PC-3 (cell line): ENCODE measurements around the gene RBM33. TPM values are rescaled to one million over a fixed set of nuclear protein-coding genes. Genes with fewer than 3 reads are reported as not detected.

ENCODE experiments used
- ATAC-seq: fragments of 200-7000 bp; cut with Tn5 transposase; 2 replicates; pipeline ENCODE4 v1.9.1; 2020; ENCODE audit warnings: mild to moderate bottlenecking, moderate library complexity
- BruUV-seq: library from RNA; stranded (reverse); fragments of 400-500 nt; replicated peaks from 2 replicates; lab custom pipeline; 2021; lab: Mats Ljungman, UMichigan
- CTCF ChIA-PET: fragments of 300-600 bp; sonication (Branson Sonifier 250); formaldehyde crosslinking; loops from one replicate; lab custom pipeline; 2022; ENCODE audit warnings: antibody characterized with exemption; lab: Charles Lee
- POLR2A ChIA-PET: fragments of 300-600 bp; sonication (Branson Sonifier 250); formaldehyde crosslinking; loops from one replicate; lab custom pipeline; 2022; ENCODE audit warnings: antibody characterized with exemption; ENCODE audit not compliant: unreplicated experiment; lab: Charles Lee
- DNase-seq: peaks from one replicate; pipeline ENCODE4 v3.0.0-alpha.2; 2015
- H2AFZ ChIP-seq: fragments of 300-600 bp; sonication (generic); 2 replicates; pipeline ENCODE4 v1.6.0; 2016; ENCODE audit warnings: antibody characterized with exemption, low read length
- H3F3A ChIP-seq: fragments of 300-600 bp; sonication (generic); one replicate; pipeline ENCODE4 v1.6.0; 2017; ENCODE audit warnings: antibody characterized with exemption, low read length, control low read depth, mild to moderate bottlenecking; ENCODE audit not compliant: unreplicated experiment
- H3K27ac ChIP-seq: fragments of 300-600 bp; sonication (generic); 2 replicates; pipeline ENCODE4 v1.5.1; 2016; ENCODE audit warnings: mild to moderate bottlenecking, low read length
- H3K27me3 ChIP-seq: fragments of 300-600 bp; sonication (generic); 2 replicates; pipeline ENCODE4 v1.6.1; 2016; ENCODE audit warnings: low read length, mixed read lengths
- H3K36me3 ChIP-seq: fragments of 300-600 bp; sonication (generic); 2 replicates; pipeline ENCODE4 v1.6.1; 2016; ENCODE audit warnings: low read depth, mixed run types, low read length, mixed read lengths
- H3K4me1 ChIP-seq: fragments of 300-600 bp; sonication (generic); 2 replicates; pipeline ENCODE4 v1.5.1; 2016; ENCODE audit warnings: low read length; ENCODE audit not compliant: insufficient read depth
- H3K4me2 ChIP-seq: fragments of 300-600 bp; sonication (generic); 2 replicates; pipeline ENCODE4 v1.6.0; 2016; ENCODE audit warnings: low read length
- H3K4me3 ChIP-seq: fragments of 300-600 bp; sonication (generic); 2 replicates; pipeline ENCODE4 v1.5.1; 2016; ENCODE audit warnings: mild to moderate bottlenecking, low read length, mixed read lengths
- H3K79me2 ChIP-seq: fragments of 300-600 bp; sonication (generic); 2 replicates; pipeline ENCODE4 v1.6.1; 2017; ENCODE audit warnings: low read length, mixed read lengths
- H3K9ac ChIP-seq: fragments of 300-600 bp; sonication (generic); 2 replicates; pipeline ENCODE4 v1.6.0; 2016; ENCODE audit warnings: mild to moderate bottlenecking, low read length
- H3K9me2 ChIP-seq: fragments of 300-600 bp; sonication (generic); replicated peaks from 2 replicates; pipeline ENCODE4 v1.6.1; 2016; ENCODE audit warnings: mixed run types, low read length, mixed read lengths
- H3K9me3 ChIP-seq: fragments of 300-600 bp; sonication (generic); 2 replicates; pipeline ENCODE4 v1.6.1; 2016; ENCODE audit warnings: low read length, mixed read lengths
- H4K20me1 ChIP-seq: fragments of 300-600 bp; sonication (generic); 2 replicates; pipeline ENCODE4 v1.6.1; 2016; ENCODE audit warnings: low read length, mixed read lengths
- CTCF ChIP-seq: fragments of 300-600 bp; sonication (generic); conservative IDR thresholded peaks from 2 replicates; pipeline ENCODE4 v1.5.1; 2017; ENCODE audit warnings: antibody characterized with exemption, low read depth, mild to moderate bottlenecking, low read length
- EZH2 ChIP-seq: fragments of 300-600 bp; sonication (generic); IDR thresholded peaks from one replicate; pipeline ENCODE4 v1.6.1; 2017; ENCODE audit warnings: antibody characterized with exemption, mild to moderate bottlenecking, low read length; ENCODE audit not compliant: unreplicated experiment
- EZH2phosphoT487 ChIP-seq: fragments of 300-600 bp; sonication (generic); IDR thresholded peaks from 2 replicates; pipeline ENCODE4 v1.6.1; 2018; ENCODE audit warnings: mild to moderate bottlenecking, antibody characterized with exemption, low read length, borderline replicate concordance
- intact Hi-C: fragments of 100-400 bp; cut with micrococcal nuclease; formaldehyde crosslinking; loops from 2 replicates; pipeline ENCODE4 v1.9.0; 2023
- total RNA-seq: library from RNA; depleted of rRNA; stranded (reverse); fragments of >200 nt; gene quantifications from 2 replicates; pipeline ENCODE4 v1.2.3, GENCODE V29; 2014

The RBM33 gene
- total RNA-seq, 1 experiment from 2014 or later = 25.3 TPM

DNA sequence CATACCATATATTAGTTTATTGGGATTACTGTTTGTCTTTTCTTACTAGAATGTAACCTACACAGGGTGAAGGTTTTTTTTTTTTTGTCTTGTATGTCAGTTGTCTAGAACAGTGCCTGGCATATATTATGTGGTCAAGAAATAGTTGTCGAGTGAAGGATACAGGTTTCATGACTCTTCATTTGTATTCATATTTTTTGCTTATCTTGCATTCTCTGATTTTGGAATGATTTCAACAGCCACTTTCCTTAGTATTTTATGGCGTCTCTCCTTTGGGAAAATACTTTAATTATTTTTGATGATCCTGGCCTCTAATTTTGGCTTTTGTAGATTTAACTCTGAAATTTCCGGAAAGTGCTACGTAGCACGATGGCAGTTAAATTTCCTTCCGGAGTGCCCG is 12.4 kb downstream of the RBM33 start:
- POLR2A ChIA-PET = no interaction called here

DNA sequence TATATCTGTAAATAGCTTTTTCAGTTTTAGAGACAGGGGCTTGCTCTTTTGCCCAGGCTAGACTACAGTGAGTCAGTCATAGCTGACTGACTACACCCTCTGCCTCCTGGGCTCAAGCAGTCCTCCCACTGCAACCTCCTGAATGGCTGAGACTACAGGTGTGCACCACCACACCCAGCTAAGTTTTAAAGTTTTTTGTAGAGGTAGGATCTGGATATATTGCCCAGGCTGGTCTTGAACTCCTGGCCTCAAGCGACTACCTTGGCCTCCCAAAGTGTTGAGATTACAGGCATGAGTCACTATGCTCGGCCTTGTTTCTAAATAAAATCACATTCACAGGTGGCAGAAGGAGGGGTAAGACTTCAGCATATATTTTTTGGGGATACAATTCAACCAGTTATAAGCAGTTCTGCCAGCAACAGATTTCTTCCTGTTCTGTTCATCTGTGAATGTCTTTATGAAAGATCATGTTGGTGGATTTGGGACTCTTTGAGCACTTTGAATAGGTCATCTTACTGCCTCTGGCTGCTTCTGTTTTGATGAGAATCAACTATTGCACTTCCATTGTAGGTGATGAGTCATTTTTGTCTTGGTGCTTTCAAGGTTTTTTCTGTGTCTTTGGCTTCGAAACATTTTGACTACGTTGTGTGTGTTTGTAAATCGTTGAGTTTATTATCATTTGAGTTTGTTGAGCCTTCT is 15.7 kb downstream of the RBM33 start:
- no peak overlapping the region for H2AFZ ChIP-seq
- H3K27me3 ChIP-seq = no peaks in the 10 kb centered on the region
- H3K9ac ChIP-seq = no peak overlapping the region
- TF ChIP-seq CTCF (no peak), EZH2 (no peak), EZH2phosphoT487 (no peak)
- H3K4me1 ChIP-seq = peaks cover 7% of the 10 kb centered on the region
- H3K4me2 ChIP-seq = no peak overlapping the region
- H3K9me3 ChIP-seq = no peaks in the 10 kb centered on the region
- peaks cover 99% of the 10 kb centered on the region for H3K79me2 ChIP-seq
- 0 out of 2 replicates have a peak, but pooled peaks cover 3% of the 10 kb centered on the region for H3K36me3 ChIP-seq
- DNase-seq = no peak
- intact Hi-C loops = no loop called here
- CTCF ChIA-PET = no interaction called here
- no peak for ATAC-seq
- H3K27ac ChIP-seq = no peak overlapping the region
- peaks cover 72% of the 10 kb centered on the region for H4K20me1 ChIP-seq
- POLR2A ChIA-PET = no interaction called here
- H3F3A ChIP-seq = no peaks in the 10 kb centered on the region
- no peaks in the 10 kb centered on the region for H3K9me2 ChIP-seq
- BruUV-seq = no TSS peak
- no peak overlapping the region for H3K4me3 ChIP-seq

More for the DNA sequence above, 12.4 kb downstream of the RBM33 start:
- no TSS peak for BruUV-seq
- no peaks in the 10 kb centered on the region for H3K9me2 ChIP-seq
- DNase-seq = no peak
- H3K36me3 ChIP-seq = no peaks in the 10 kb centered on the region
- no peak overlapping the region for H3K4me3 ChIP-seq
- TF ChIP-seq EZH2phosphoT487 (no peak), EZH2 (no peak), CTCF (no peak)
- H3F3A ChIP-seq = no peaks in the 10 kb centered on the region
- intact Hi-C loops = no loop called here
- H3K9ac ChIP-seq = no peak overlapping the region
- no peak overlapping the region for H3K27ac ChIP-seq
- CTCF ChIA-PET = no interaction called here
- no peak overlapping the region for H3K4me2 ChIP-seq
- H3K4me1 ChIP-seq = peaks cover 14% of the 10 kb centered on the region
- ATAC-seq = no peak
- H2AFZ ChIP-seq = no peak overlapping the region
- no peaks in the 10 kb centered on the region for H3K27me3 ChIP-seq
- peaks cover 73% of the 10 kb centered on the region for H4K20me1 ChIP-seq
- H3K9me3 ChIP-seq = no peaks in the 10 kb centered on the region
- peaks cover 99% of the 10 kb centered on the region for H3K79me2 ChIP-seq

DNA sequence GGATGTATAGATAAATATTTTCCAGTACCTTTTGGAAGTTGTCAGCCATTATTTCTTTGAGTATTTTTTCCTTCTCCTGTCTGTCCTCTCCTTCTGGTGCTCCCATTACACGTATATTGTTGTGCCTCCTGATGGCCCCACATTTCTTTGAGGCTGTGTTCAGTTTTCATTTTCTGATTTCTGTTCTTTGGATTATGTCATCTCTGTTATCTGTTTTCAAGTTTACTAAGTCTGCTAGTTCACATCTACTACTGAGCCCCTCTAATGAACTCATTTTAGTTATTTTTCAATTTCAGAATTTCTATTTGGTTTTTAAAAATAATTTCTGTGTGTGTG is 16.3 kb downstream of the RBM33 start:
- Histone ChIP-seq H4K20me1 (peaks cover 72% of the 10 kb centered on the region), H3K27ac (no peak overlapping the region), H3K79me2 (peaks cover 99% of the 10 kb centered on the region), H3K36me3 (0 out of 2 replicates have a peak, but pooled peaks cover 3% of the 10 kb centered on the region), H2AFZ (no peak overlapping the region), H3K9me3 (no peaks in the 10 kb centered on the region), H3F3A (no peaks in the 10 kb centered on the region), H3K4me1 (peaks cover 12% of the 10 kb centered on the region), H3K4me2 (no peak overlapping the region), H3K27me3 (no peaks in the 10 kb centered on the region), H3K9ac (no peak overlapping the region), H3K4me3 (no peak overlapping the region), H3K9me2 (no peaks in the 10 kb centered on the region)
- TF ChIP-seq CTCF = no peak
- no peak for TF ChIP-seq EZH2
- no peak for TF ChIP-seq EZH2phosphoT487
- ChIA-PET CTCF (no interaction called here), POLR2A (no interaction called here)
- DNase-seq (no peak), ATAC-seq (no peak)
- BruUV-seq = no TSS peak
- intact Hi-C loops = no loop called here
